ENCODE results near the gene TPP2.

The TPP2 gene

GRCh38 chr13:102658660-102659059, 61.9 kb downstream of the TPP2 start:
- no peak for DNase-seq

GRCh38 chr13:102659168-102659713, 62.5 kb downstream of the TPP2 start:
- DNase-seq = no peak

GRCh38 chr13:102667023-102667422, 70.2 kb downstream of the TPP2 start:
- no peak for DNase-seq

- no peak for DNase-seq
These were observed 71.1 kb downstream of the TPP2 start for GRCh38 chr13:102667911-102668310.

- no peak for DNase-seq
These were observed 73.3 kb downstream of the TPP2 start for GRCh38 chr13:102670130-102670529.

- no peak for DNase-seq
These were observed 78.3 kb downstream of the TPP2 start for GRCh38 chr13:102675115-102675514.

GRCh38 chr13:102677122-102677521, 80.3 kb downstream of the TPP2 start:
- no peak for DNase-seq

- no peak for DNase-seq
These were observed 81.7 kb downstream of the TPP2 start for GRCh38 chr13:102678339-102679107.

GRCh38 chr13:102679449-102680132, 82.8 kb downstream of the TPP2 start:
- no peak for DNase-seq

GRCh38 chr13:102680133-102680717, 83.4 kb downstream of the TPP2 start:
- no peak for DNase-seq

- DNase-seq = no peak
These were observed 84.3 kb downstream of the TPP2 start for GRCh38 chr13:102680842-102681740.

GRCh38 chr13:102682211-102682610, 85.4 kb downstream of the TPP2 start:
- no peak for DNase-seq

GRCh38 chr13:102682727-102683126, 85.9 kb downstream of the TPP2 start:
- DNase-seq = no peak

- no peak for DNase-seq
These were observed 86.9 kb downstream of the TPP2 start for GRCh38 chr13:102683637-102684036.

- DNase-seq = no peak
These were observed 89.2 kb downstream of the TPP2 start for GRCh38 chr13:102686024-102686423.

GRCh38 chr13:102687520-102687919, 90.7 kb downstream of the TPP2 start:
- DNase-seq = no peak

GRCh38 chr13:102688306-102688973, 91.7 kb downstream of the TPP2 start:
- DNase-seq = no peak

- no peak for DNase-seq
These were observed 94.1 kb downstream of the TPP2 start for GRCh38 chr13:102690883-102691282.

- no peak for DNase-seq
These were observed 95.7 kb downstream of the TPP2 start for GRCh38 chr13:102692491-102692826.

- DNase-seq = no peak
These were observed 96.5 kb downstream of the TPP2 start for GRCh38 chr13:102693250-102693649.

GRCh38 chr13:102693776-102694175, 97.0 kb downstream of the TPP2 start:
- DNase-seq = no peak

- DNase-seq = no peak
These were observed 98.2 kb downstream of the TPP2 start, which contains the start of gene METTL21C for GRCh38 chr13:102694937-102695336. METTL21C (minus strand) TSS chr13:102695044; CDS start chr13:102694498, 546 bp downstream.
